Mesenchymal stem cell (in vitro differentiated cells and primary cell): ENCODE results near the gene TNIP1.
A peak's percentile ranks its signal among the peaks of the same experiment; 100 is the strongest.

ENCODE experiments used
- DNase-seq: peaks from one replicate; pipeline ENCODE4 v3.0.0-alpha.2; 2013
- H2AFZ ChIP-seq: one replicate; pipeline ENCODE4 v1.6.1; 2013; ENCODE audit warnings: low read depth, mild to moderate bottlenecking, control low read depth, inconsistent platforms, low read length, moderate library complexity
- H2AK5ac ChIP-seq: 2 replicates; pipeline ENCODE4 v1.6.1; 2013; ENCODE audit warnings: low read length, moderate library complexity, mild to moderate bottlenecking, inconsistent platforms; ENCODE audit not compliant: severe bottlenecking
- H2BK120ac ChIP-seq: one replicate; pipeline ENCODE4 v1.6.1; 2013; ENCODE audit warnings: low read depth, mild to moderate bottlenecking, inconsistent platforms, low read length, moderate library complexity
- H2BK12ac ChIP-seq, 2 experiments: one replicate each; pipeline ENCODE4 v1.6.1; 2013; ENCODE audit warnings: inconsistent platforms in 2 of 2, low read length in 2 of 2, mild to moderate bottlenecking in 2 of 2, moderate library complexity in 2 of 2, control low read depth in 1 of 2
- H2BK15ac ChIP-seq: one replicate; pipeline ENCODE4 v1.6.1; 2013; ENCODE audit warnings: mild to moderate bottlenecking, low read depth, inconsistent platforms; ENCODE audit not compliant: poor library complexity, severe bottlenecking
- H2BK5ac ChIP-seq: 2 replicates; pipeline ENCODE4 v1.6.1; 2013; ENCODE audit warnings: low read depth, mild to moderate bottlenecking, low read length, control low read depth, inconsistent platforms; ENCODE audit not compliant: poor library complexity, severe bottlenecking
- H3K14ac ChIP-seq, 2 experiments: one replicate each; pipeline ENCODE4 v1.6.1; 2013; ENCODE audit warnings: inconsistent platforms in 2 of 2, low read length in 2 of 2, control low read depth in 1 of 2, mild to moderate bottlenecking in 1 of 2, moderate library complexity in 1 of 2
- H3K18ac ChIP-seq, 2 experiments: one replicate each; pipeline ENCODE4 v1.6.1; 2013; ENCODE audit warnings: inconsistent platforms in 2 of 2, low read length in 2 of 2, control low read depth in 1 of 2, low read depth in 1 of 2, mild to moderate bottlenecking in 1 of 2
- H3K23ac ChIP-seq, 2 experiments: one replicate each; pipeline ENCODE4 v1.6.1; 2013; ENCODE audit warnings: inconsistent platforms in 2 of 2, low read length in 2 of 2, mild to moderate bottlenecking in 2 of 2, moderate library complexity in 2 of 2, control low read depth in 1 of 2
- H3K27ac ChIP-seq: 2 replicates; pipeline ENCODE4 v1.5.1; 2013; ENCODE audit warnings: mild to moderate bottlenecking, moderate library complexity, low read length, control low read depth, inconsistent platforms; ENCODE audit not compliant: poor library complexity, severe bottlenecking
- H3K27me3 ChIP-seq, 2 experiments: 2 replicates each; pipeline versions ENCODE4 v1.6.1 to v1.7.0; 2013; ENCODE audit warnings: low read length in 2 of 2, mild to moderate bottlenecking in 2 of 2, moderate library complexity in 2 of 2, control low read depth in 1 of 2, inconsistent platforms in 1 of 2; ENCODE audit not compliant: control insufficient read depth in 1 of 2, insufficient read depth in 1 of 2
- H3K36me3 ChIP-seq, 2 experiments: 2 replicates each; pipeline versions ENCODE4 v1.6.1 to v1.7.0; 2013; ENCODE audit warnings: low read length in 2 of 2, control low read depth in 1 of 2, inconsistent platforms in 1 of 2, low read depth in 1 of 2, mild to moderate bottlenecking in 1 of 2; ENCODE audit not compliant: insufficient read depth in 2 of 2, control insufficient read depth in 1 of 2
- H3K4ac ChIP-seq, 2 experiments: one replicate each; pipeline ENCODE4 v1.6.1; 2013; ENCODE audit warnings: inconsistent platforms in 2 of 2, low read length in 2 of 2, mild to moderate bottlenecking in 2 of 2, moderate library complexity in 2 of 2, control low read depth in 1 of 2, low read depth in 1 of 2
- H3K4me1 ChIP-seq: 2 replicates; pipeline ENCODE4 v1.6.1; 2013; ENCODE audit warnings: low read depth, low read length, control low read depth; ENCODE audit not compliant: control insufficient read depth, insufficient read depth
- H3K4me2 ChIP-seq: 2 replicates; pipeline ENCODE4 v1.6.1; 2013; ENCODE audit warnings: low read length, mild to moderate bottlenecking, inconsistent platforms; ENCODE audit not compliant: poor library complexity, severe bottlenecking
- H3K4me3 ChIP-seq, 2 experiments: 2 replicates each; pipeline versions ENCODE4 v1.5.1 to v1.7.0; 2013; ENCODE audit warnings: low read length in 2 of 2, mild to moderate bottlenecking in 2 of 2, control low read depth in 1 of 2, low read depth in 1 of 2; ENCODE audit not compliant: insufficient read depth in 1 of 2
- H3K79me1 ChIP-seq: replicated peaks from 2 replicates; pipeline ENCODE4 v1.6.1; 2013; ENCODE audit warnings: mild to moderate bottlenecking, control low read depth, low read length, inconsistent platforms; ENCODE audit not compliant: poor library complexity, severe bottlenecking
- H3K9ac ChIP-seq: 2 replicates; pipeline ENCODE4 v1.7.0; 2013; ENCODE audit warnings: mild to moderate bottlenecking, low read length, moderate library complexity
- H3K9me3 ChIP-seq: 2 replicates; pipeline ENCODE4 v1.7.0; 2013; ENCODE audit warnings: mild to moderate bottlenecking, low read length; ENCODE audit not compliant: control insufficient read depth
- H4K8ac ChIP-seq: one replicate; pipeline ENCODE4 v1.6.1; 2013; ENCODE audit warnings: inconsistent platforms, mild to moderate bottlenecking, low read length, moderate library complexity
- H4K91ac ChIP-seq: one replicate; pipeline ENCODE4 v1.6.1; 2013; ENCODE audit warnings: mild to moderate bottlenecking, low read length, inconsistent platforms
- WGBS: methylation state at CpG from one replicate; pipeline ENCODE4 v1.1.7; 2013; ENCODE audit warnings: mixed read lengths; 5-methylcytosine and 5-hydroxymethylcytosine counted together

TNIP1 gene

GRCh38 chr5:151020304-151021110, 60.3 kb downstream of the TNIP1 start, which contains the start of gene GPX3:
TSS of gene GPX3 (plus strand) at chr5:151020591. CDS start at chr5:151020655, 64 bp downstream.
- WGBS, result 2% methylated on average over 48 of the region's 54 CpGs
- no peaks in the 10 kb centered on the region for H3K9me3 ChIP-seq

GRCh38 chr5:151019331-151019730, 61.5 kb downstream of the TNIP1 start:
- no peak overlapping the region for H3K23ac ChIP-seq
- no peaks in the 10 kb centered on the region for H3K27me3 ChIP-seq
- no peak overlapping the region for H2AK5ac ChIP-seq
- no peak overlapping the region for H2AFZ ChIP-seq
- DNase-seq, result no peak
- H3K27ac ChIP-seq, result no peak overlapping the region
- H3K79me1 ChIP-seq, result peaks cover 2% of the 10 kb centered on the region
- H3K4me3 ChIP-seq, result no peak overlapping the region
- no peaks in the 10 kb centered on the region for H3K9me3 ChIP-seq
- no peak overlapping the region for H3K14ac ChIP-seq
- no peak overlapping the region for H3K4ac ChIP-seq
- H2BK120ac ChIP-seq, result no peak overlapping the region
- 93% methylated on average over 1 of the region's 2 CpGs for WGBS
- H3K4me2 ChIP-seq, result no peak overlapping the region
- H3K9ac ChIP-seq, result no peak overlapping the region
- H2BK12ac ChIP-seq, result no peak overlapping the region
- H2BK5ac ChIP-seq, result no peak overlapping the region
- no peak overlapping the region for H3K18ac ChIP-seq
- peaks cover 5 to 16% of the 10 kb centered on the region in 2 experiments for H3K36me3 ChIP-seq
- no peak overlapping the region for H4K8ac ChIP-seq
- peaks cover 21% of the 10 kb centered on the region for H3K4me1 ChIP-seq
- no peak overlapping the region for H2BK15ac ChIP-seq
- H4K91ac ChIP-seq, result no peak overlapping the region

More at GRCh38 chr5:151020304-151021110, 60.3 kb downstream of the TNIP1 start, which contains the start of gene GPX3:
- Histone ChIP-seq H2BK15ac (no peak within 1 kb of the TSS), H3K18ac (peak within 1 kb of the TSS in 1 of 2 experiments; percentile 24), H3K9ac (peak within 1 kb of the TSS; percentile 78), H2BK12ac (peak within 1 kb of the TSS in 1 of 2 experiments; percentile 85), H3K14ac (peak within 1 kb of the TSS in 1 of 2 experiments; percentile 86), H2BK120ac (no peak within 1 kb of the TSS), H3K27ac (no peak within 1 kb of the TSS), H4K91ac (no peak within 1 kb of the TSS), H3K4me1 (peaks cover 23% of the 10 kb centered on the region), H3K4ac (peak within 1 kb of the TSS in 1 of 2 experiments; percentile 17), H3K4me3 (peak within 1 kb of the TSS; percentile 75 to 84), H2AFZ (peak within 1 kb of the TSS; percentile 66), H3K23ac (no peak within 1 kb of the TSS), H3K4me2 (peak within 1 kb of the TSS; percentile 86), H3K79me1 (peaks cover 4% of the 10 kb centered on the region), H2AK5ac (no peak within 1 kb of the TSS), H2BK5ac (no peak within 1 kb of the TSS), H3K36me3 (peaks cover 17 to 23% of the 10 kb centered on the region in 2 experiments), H3K27me3 (no peaks in the 10 kb centered on the region), H4K8ac (peak within 1 kb of the TSS; percentile 53)
- DNase-seq, result peak; percentile 75

GRCh38 chr5:151018846-151019245, 62.0 kb downstream of the TNIP1 start:
- H3K9ac ChIP-seq, result no peak overlapping the region
- H3K4me1 ChIP-seq, result peaks cover 21% of the 10 kb centered on the region
- H2AK5ac ChIP-seq, result no peak overlapping the region
- no peak overlapping the region for H3K4me3 ChIP-seq
- no peak overlapping the region for H3K23ac ChIP-seq
- no peak overlapping the region for H2BK12ac ChIP-seq
- H3K79me1 ChIP-seq, result no peaks in the 10 kb centered on the region
- H2BK120ac ChIP-seq, result no peak overlapping the region
- no peak overlapping the region for H2BK5ac ChIP-seq
- H3K18ac ChIP-seq, result no peak overlapping the region
- no peak overlapping the region for H2BK15ac ChIP-seq
- no peak overlapping the region for H3K4ac ChIP-seq
- no peak overlapping the region for H4K8ac ChIP-seq
- H2AFZ ChIP-seq, result no peak overlapping the region
- no peak overlapping the region for H3K14ac ChIP-seq
- no peak overlapping the region for H3K27ac ChIP-seq
- WGBS, result 100% methylated on average over 2 of the region's 2 CpGs
- no peaks in the 10 kb centered on the region for H3K9me3 ChIP-seq
- no peak overlapping the region for H4K91ac ChIP-seq
- no peak overlapping the region for H3K4me2 ChIP-seq
- peaks cover under 1 to 14% of the 10 kb centered on the region in 2 experiments for H3K36me3 ChIP-seq
- no peak for DNase-seq
- no peaks in the 10 kb centered on the region for H3K27me3 ChIP-seq

GRCh38 chr5:151017897-151018296, 62.9 kb downstream of the TNIP1 start:
- 98% methylated on average over 2 of the region's 2 CpGs for WGBS
- no peak overlapping the region for H2BK120ac ChIP-seq
- DNase-seq, result no peak
- H3K4ac ChIP-seq, result no peak overlapping the region
- H2BK15ac ChIP-seq, result no peak overlapping the region
- H3K4me2 ChIP-seq, result no peak overlapping the region
- peaks cover 0 to 7% of the 10 kb centered on the region in 2 experiments for H3K36me3 ChIP-seq
- no peaks in the 10 kb centered on the region for H3K79me1 ChIP-seq
- H2AFZ ChIP-seq, result no peak overlapping the region
- H3K4me1 ChIP-seq, result peaks cover 14% of the 10 kb centered on the region
- H3K18ac ChIP-seq, result no peak overlapping the region
- H3K27ac ChIP-seq, result no peak overlapping the region
- H3K14ac ChIP-seq, result no peak overlapping the region
- H4K91ac ChIP-seq, result no peak overlapping the region
- H2AK5ac ChIP-seq, result no peak overlapping the region
- no peak overlapping the region for H2BK5ac ChIP-seq
- no peak overlapping the region for H3K4me3 ChIP-seq
- H4K8ac ChIP-seq, result no peak overlapping the region
- H3K9me3 ChIP-seq, result no peaks in the 10 kb centered on the region
- no peak overlapping the region for H3K9ac ChIP-seq
- H3K23ac ChIP-seq, result no peak overlapping the region
- H3K27me3 ChIP-seq, result no peaks in the 10 kb centered on the region
- no peak overlapping the region for H2BK12ac ChIP-seq
